ENCODE measurements around the gene RAD51B.
"Not testable (repeated sequence)": the region's sequence is repeated elsewhere in the genome, so short reads cannot be mapped to it uniquely, and the experiment has no call there.

RAD51B gene

DNA sequence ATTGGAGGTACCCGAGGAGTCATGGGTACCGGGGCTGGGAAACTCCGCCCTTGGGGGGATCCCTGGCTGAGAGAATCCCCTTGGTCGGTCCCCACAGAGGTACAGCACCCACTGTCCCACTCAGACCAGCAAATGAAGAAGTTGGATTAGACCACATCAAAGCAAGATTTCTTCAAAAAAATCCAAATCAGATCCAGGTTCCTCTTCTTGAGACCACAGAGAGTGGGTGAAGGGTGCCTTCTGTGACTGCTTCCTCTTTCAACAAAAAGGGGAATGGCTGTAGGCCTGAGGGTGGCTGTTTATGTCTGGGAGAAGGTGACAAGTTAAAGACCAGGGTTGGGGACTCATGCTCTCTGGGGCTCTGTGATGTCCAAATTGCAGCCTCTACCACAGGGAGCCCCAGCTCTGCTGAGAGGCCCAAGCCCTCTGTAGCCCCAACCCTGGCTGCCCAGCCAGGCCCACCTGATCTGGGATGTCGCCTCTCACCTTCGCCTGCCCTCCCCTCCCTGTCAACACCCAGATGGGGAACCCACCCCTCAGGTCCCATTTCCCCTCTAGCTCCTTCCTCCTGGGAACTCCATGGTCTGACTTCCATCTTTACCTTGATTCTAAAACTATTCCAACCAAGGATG is 922.4 kb downstream of the RAD51B start:
- no peak for DNase-seq (ENCODE audit: low read depth in 4 of 4, low spot score in 1 of 4)

DNA sequence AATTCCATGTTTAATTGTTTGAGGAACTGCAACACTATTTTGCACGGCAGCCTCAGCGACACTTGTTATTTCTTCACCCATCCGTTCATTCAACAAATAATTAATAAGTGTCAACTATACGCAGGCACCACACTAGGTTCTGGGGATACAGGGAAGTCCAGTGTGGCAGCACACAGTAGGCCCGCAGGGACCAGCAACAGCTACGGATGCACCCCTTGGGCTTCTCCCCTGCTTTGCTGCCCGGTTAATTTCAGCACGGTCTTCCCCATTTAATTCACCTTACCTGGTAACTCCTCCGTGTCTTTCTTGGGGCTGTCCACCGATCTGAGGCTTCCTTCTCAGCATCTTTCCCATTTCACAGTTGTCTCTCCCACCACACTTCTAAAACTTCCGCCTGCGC is 925.0 kb downstream of the RAD51B start:
- no peak for DNase-seq (ENCODE audit: low read depth in 4 of 4, low spot score in 1 of 4)

DNA sequence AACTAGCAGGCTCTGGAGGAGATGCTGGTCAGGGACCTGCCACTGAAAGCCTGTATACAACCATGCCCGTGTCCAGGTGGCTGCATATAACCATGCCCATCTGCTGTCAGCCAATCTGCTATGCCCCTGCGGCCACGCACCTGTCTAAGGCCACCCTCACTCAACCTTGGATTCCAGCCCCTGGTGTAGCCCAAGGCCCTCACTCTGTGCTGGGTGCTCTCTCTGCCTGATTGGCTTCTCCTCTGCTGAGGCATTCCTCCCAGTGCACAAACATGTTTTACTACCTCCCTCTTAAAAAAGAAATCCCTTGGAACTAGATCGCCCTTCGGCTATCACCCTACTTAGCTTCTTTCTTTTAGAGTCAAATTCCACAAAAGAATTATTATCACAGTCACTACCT is 927.8 kb downstream of the RAD51B start:
- no peak for DNase-seq (ENCODE audit: low read depth in 4 of 4, low spot score in 1 of 4)

- no peak for DNase-seq (ENCODE audit: low read depth in 4 of 4, low spot score in 1 of 4)
Measured at GRCh38 chr14:68748260-68748659, 928.7 kb downstream of the RAD51B start.

- no peak for DNase-seq (ENCODE audit: low read depth in 4 of 4, low spot score in 1 of 4)
Measured at GRCh38 chr14:68748691-68749090, 929.1 kb downstream of the RAD51B start.

DNA sequence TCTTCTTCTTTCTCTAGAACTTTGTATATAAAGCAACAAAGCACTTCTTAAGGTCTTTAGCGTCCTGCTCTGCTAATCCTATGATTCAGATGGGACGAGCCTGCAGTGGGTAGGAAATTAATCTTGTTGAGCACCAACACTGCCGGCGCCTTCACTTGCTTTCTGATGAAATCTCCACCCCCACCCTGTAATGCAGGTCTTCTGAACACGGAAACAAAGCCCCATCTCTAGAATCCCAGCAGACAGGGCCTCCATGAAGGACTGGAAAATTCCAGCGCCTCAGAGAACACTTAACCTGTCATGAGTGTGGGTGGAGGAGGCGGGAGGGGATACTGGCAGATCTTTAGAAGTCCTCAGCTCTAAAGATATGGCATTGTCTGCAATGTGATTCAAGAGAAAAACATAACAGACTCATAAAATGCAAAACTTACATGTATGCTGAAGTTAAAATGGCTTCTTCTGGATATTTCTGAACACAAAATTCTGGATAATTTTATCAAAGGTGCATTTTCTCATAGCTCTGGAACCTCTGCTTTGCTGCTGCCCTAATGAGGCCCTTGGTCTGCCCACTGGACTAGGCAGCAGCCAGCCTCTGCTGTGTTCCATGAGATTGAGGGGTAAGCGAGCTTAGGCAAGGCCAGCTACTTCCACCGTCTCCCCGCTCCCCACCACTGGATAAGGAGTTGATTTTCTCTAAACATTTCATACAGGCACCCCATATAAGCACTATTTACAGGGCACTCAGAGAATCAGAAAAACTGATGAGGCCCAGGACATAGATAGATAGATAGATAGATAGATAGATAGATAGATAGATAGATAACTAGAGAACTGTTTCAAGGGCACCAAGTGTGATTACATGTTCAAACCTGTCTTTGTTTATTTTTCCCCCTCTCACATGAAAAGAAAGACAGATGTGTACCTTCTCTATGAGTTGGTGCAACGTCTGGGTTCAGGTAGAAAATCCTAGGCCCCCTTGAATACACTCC is 930.2 kb downstream of the RAD51B start:
- no peak for DNase-seq (ENCODE audit: low read depth in 4 of 4, low spot score in 1 of 4)

DNA sequence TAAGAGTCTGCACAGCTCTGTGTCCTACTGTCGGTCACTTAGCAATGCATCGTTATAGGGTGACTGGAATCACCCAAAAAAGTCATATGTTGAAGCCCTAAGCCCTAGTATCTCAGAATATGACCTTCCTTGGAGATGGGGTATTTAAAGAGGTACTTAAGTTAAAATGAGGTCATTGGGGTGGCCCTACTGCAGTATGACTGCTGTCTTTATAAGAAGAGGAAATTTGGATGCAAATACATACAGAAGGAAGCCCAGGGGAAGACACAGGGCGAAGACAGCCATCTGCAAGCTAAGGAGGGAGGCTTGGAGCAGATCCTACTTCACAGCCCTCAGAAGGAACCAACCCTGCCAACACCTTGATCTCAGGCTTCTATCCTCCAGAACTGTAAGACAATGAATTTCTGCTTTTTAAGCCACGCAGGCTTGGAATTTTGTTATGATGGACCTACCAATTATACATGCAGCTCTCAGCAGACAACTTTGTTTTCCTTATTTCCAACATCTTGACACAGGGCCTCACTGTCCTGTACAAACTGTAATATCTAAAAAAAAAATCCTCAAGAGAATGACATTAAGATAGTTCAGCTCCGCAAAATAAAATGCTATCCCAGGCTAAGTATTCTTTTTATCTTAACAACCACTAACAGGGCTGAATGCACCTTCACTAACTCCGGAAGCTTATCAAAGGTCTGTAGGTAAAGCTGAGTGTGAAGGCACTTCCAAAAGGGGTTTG is 932.9 kb downstream of the RAD51B start:
- no peak for DNase-seq (ENCODE audit: low read depth in 4 of 4, low spot score in 1 of 4)

GRCh38 chr14:68753690-68754089 is 934.1 kb downstream of the RAD51B start:
- DNase-seq (ENCODE audit: low read depth in 4 of 4, low spot score in 1 of 4): no peak

DNA sequence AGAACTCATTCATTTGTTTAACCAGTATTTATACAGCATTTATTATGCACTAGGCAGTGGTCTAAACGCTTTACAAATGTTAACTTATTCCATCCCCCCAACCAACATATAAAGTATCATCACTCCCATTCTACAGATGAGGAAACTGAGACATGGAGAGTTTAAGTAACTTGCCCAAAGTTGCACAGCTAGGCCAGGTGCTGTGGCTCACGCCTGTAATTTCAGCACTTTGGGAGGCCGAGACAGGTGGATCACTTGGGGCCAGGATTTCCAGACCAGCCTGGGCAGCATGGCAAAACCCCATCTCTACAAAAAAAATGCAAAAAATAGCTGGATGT is 935.4 kb downstream of the RAD51B start:
- no peak for DNase-seq (ENCODE audit: low read depth in 4 of 4, low spot score in 1 of 4)

GRCh38 chr14:68756000-68756481 is 936.5 kb downstream of the RAD51B start:
- no peak for DNase-seq (ENCODE audit: low read depth in 4 of 4, low spot score in 1 of 4)

DNA sequence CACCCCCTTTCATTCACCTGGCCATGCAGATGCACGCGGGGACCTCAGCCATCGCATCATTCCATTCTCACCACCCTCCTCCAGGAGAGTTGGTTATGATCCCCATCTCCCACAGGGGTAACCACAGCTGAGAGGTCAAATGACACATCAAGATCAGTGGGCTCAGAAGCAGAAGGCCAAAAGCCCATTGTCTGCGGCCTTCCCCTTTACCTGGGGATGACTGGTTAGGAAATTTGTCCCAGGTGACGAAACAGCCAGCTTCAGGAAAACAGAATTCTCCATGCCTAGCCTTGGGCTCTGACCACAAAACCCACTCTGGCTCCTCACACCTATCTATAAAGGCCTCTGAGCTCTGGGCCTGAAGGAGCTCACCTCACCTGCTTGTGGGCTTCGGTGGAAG is 937.2 kb downstream of the RAD51B start:
- no peak for DNase-seq (ENCODE audit: low read depth in 4 of 4, low spot score in 1 of 4)

- DNase-seq (ENCODE audit: low read depth in 4 of 4, low spot score in 1 of 4): no peak
Measured at GRCh38 chr14:68757618-68758081, 938.1 kb downstream of the RAD51B start.

DNA sequence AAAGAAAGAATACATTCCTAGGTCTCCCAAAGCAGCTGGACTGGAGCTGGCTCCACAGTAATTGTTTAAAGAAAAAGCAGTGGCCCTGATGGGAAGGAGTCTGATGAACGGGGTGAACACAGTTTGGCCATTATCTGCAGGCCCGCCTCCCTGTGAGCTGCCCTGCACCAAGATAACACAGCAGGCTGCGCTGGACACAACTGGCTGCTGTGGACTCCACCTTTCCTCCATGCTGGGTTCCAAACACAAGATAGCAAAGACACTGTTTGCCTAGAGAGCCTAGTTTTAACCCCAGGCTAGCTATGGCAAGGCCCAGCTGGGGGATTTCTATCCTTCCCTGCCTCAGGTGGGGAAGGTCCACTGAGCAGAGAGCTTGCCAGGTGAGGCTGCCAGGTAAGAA is 938.7 kb downstream of the RAD51B start:
- DNase-seq (ENCODE audit: low read depth in 4 of 4, low spot score in 1 of 4): no peak

- DNase-seq (ENCODE audit: low read depth in 4 of 4, low spot score in 1 of 4): no peak
Measured at GRCh38 chr14:68759017-68759560, 939.5 kb downstream of the RAD51B start.

- DNase-seq (ENCODE audit: low read depth in 4 of 4, low spot score in 1 of 4): no peak
Measured at GRCh38 chr14:68759937-68760336, 940.4 kb downstream of the RAD51B start.

DNA sequence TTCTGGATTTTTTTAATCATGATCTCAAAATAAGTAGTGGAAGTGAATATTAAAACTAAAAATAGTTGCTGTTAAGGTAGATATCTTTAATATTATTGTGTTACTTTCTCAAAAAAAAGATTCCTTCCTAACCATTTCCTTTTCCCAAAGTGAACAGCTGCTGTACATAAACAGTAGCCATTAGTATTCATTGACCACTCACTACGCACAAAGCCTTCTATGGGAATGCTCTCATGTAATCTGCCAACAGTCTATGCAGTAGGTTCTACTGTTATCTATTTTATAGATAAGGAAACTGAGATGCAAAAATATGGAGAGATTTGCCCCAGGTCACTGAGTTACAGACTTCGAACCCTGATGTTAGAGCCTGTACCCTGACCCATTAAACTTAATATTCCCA is 941.2 kb downstream of the RAD51B start:
- DNase-seq (ENCODE audit: low read depth in 4 of 4, low spot score in 1 of 4): no peak

DNA sequence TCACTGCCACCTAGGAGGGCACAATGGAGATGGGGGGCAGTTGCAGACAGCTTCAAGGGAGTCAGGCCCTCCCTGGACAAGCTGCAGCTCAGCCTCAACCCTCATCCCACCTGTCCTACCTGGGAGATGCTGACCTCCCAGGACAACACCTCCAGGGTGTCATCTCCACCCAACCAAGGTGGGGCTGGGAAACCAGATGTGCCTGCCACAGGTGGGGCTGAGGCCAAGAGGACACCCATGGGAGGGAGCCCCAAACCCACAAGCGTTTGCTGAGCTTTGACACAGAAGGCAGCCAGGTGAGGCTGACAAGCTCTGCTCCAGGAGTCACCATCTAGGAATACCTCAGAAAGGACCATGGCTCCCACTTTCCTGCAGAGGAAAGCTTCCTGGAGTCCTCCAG is 941.8 kb downstream of the RAD51B start:
- DNase-seq (ENCODE audit: low read depth in 4 of 4, low spot score in 1 of 4): no peak

DNA sequence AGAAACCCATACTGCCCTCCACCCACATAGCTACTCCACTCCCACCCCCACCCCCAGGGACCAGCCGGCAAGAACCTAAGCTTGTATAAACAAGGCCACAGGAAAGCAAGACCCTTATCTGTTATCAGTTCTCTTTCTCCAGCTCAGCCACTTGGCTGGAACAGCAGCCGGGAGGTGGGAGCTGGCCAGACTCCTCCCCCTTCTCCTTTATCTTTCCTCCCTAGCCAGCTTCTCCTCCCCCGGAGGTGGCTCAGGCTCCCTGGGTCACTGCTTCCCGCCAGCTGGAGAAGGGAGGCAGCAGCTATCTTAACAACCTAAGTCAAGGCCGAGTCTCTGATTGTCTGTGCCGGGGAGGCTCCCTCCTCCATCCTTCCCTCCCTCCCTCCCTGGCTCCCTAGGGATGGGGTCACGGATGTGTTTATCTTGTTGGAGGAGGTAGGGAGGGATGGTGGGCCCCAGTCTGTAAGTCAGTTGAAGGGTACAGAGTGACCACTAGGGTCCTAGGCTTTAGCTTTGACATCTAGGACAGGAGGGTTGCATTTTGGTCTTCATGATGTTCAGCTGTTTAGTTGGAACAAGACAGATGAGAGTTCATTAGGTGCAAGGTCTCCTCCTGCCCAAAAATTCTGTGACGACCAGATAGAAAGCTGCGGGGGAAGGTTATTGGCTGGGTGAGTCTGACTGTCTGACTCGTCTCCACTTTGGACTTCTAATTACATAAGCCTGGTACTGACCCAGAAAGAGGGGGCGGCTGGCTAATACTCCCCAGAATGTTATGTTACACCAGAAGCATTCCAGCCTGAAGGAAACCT is 943.6 kb downstream of the RAD51B start:
- DNase-seq (ENCODE audit: low read depth in 4 of 4, low spot score in 1 of 4): no peak

GRCh38 chr14:68763843-68764242 is 944.3 kb downstream of the RAD51B start:
- DNase-seq (ENCODE audit: low read depth in 4 of 4, low spot score in 1 of 4): not testable (repeated sequence)

All from stimulated activated CD4-positive, alpha-beta T cell treated with anti-CD3 and anti-CD28 coated beads, Interleukin-1b, Interleukin-23, amount 100 ng/mL, for 24 hours (primary cell).